ENCODE measurements around the gene HNRNPUL2. TPM values are rescaled to one million over a fixed set of nuclear protein-coding genes. Genes with fewer than 3 reads are reported as not detected.
"Not testable (repeated sequence)": the region's sequence is repeated elsewhere in the genome, so short reads cannot be mapped to it uniquely, and the experiment has no call there.

HNRNPUL2 gene
- polyA plus RNA-seq, 1 donor: 65.1 TPM

GRCh38 chr11:62682518-62682917 is 44.7 kb downstream of the HNRNPUL2 start:
- Histone ChIP-seq H3K27ac (ENCODE audit: low read length) (no peak overlapping the region), H3K36me3 (ENCODE audit: control insufficient read depth, insufficient read depth, low read length) (peaks cover 2% of the 10 kb centered on the region), H3K27me3 (ENCODE audit: control insufficient read depth, insufficient read depth, low read length) (peaks cover 5% of the 10 kb centered on the region), H3K4me3 (ENCODE audit: low read length) (no peak overlapping the region), H3K9me3 (ENCODE audit: control insufficient read depth, low read depth, low read length) (no peaks in the 10 kb centered on the region), H3K4me1 (ENCODE audit: control insufficient read depth, insufficient read depth, low read length) (peaks cover 6% of the 10 kb centered on the region)
- DNase-seq: no peak
- WGBS (ENCODE audit: insufficient coverage, low lambda C conversion rate): 80% methylated on average over 1 of the region's 7 CpGs

GRCh38 chr11:62680825-62681240 is 46.4 kb downstream of the HNRNPUL2 start:
- Histone ChIP-seq H3K27ac (ENCODE audit: low read length) (no peak overlapping the region), H3K36me3 (ENCODE audit: control insufficient read depth, insufficient read depth, low read length) (peaks cover 17% of the 10 kb centered on the region), H3K4me3 (ENCODE audit: low read length) (no peak overlapping the region), H3K4me1 (ENCODE audit: control insufficient read depth, insufficient read depth, low read length) (peaks cover 6% of the 10 kb centered on the region), H3K27me3 (ENCODE audit: control insufficient read depth, insufficient read depth, low read length) (no peaks in the 10 kb centered on the region), H3K9me3 (ENCODE audit: control insufficient read depth, low read depth, low read length) (no peaks in the 10 kb centered on the region)
- WGBS (ENCODE audit: insufficient coverage, low lambda C conversion rate): no CpG with 5 or more reads among the region's 4 CpGs
- peak; percentile 55 to 62 for DNase-seq

GRCh38 chr11:62678770-62679696 is 48.2 kb downstream of the HNRNPUL2 start, which contains the start of gene UBXN1:
UBXN1 (minus strand) TSS chr11:62679073; CDS start chr11:62678923, 150 bp downstream.
- Histone ChIP-seq H3K4me1 (ENCODE audit: control insufficient read depth, insufficient read depth, low read length) (peaks cover 6% of the 10 kb centered on the region), H3K36me3 (ENCODE audit: control insufficient read depth, insufficient read depth, low read length) (peaks cover 20% of the 10 kb centered on the region)
- WGBS (ENCODE audit: insufficient coverage, low lambda C conversion rate): 57% methylated on average over 1 of the region's 55 CpGs

GRCh38 chr11:62678433-62678769 is 48.9 kb downstream of the HNRNPUL2 start:
- Histone ChIP-seq H3K27ac (ENCODE audit: low read length) (no peak overlapping the region), H3K4me1 (ENCODE audit: control insufficient read depth, insufficient read depth, low read length) (peaks cover 6% of the 10 kb centered on the region)
- WGBS (ENCODE audit: insufficient coverage, low lambda C conversion rate): no CpG with 5 or more reads among the region's 16 CpGs

More at GRCh38 chr11:62678770-62679696, 48.2 kb downstream of the HNRNPUL2 start, which contains the start of gene UBXN1:
- Histone ChIP-seq H3K9me3 (ENCODE audit: control insufficient read depth, low read depth, low read length) (no peaks in the 10 kb centered on the region), H3K4me3 (ENCODE audit: low read length) (peak within 1 kb of the TSS; percentile 94), H3K27me3 (ENCODE audit: control insufficient read depth, insufficient read depth, low read length) (no peaks in the 10 kb centered on the region), H3K27ac (ENCODE audit: low read length) (peak within 1 kb of the TSS; percentile 66)
- peak; percentile 82 to 93 for DNase-seq

GRCh38 chr11:62677714-62678113 is 49.5 kb downstream of the HNRNPUL2 start:
- DNase-seq: no peak
- Histone ChIP-seq H3K36me3 (ENCODE audit: control insufficient read depth, insufficient read depth, low read length) (peaks cover 25% of the 10 kb centered on the region), H3K27me3 (ENCODE audit: control insufficient read depth, insufficient read depth, low read length) (no peaks in the 10 kb centered on the region), H3K4me3 (ENCODE audit: low read length) (peak overlapping the region; percentile 94), H3K4me1 (ENCODE audit: control insufficient read depth, insufficient read depth, low read length) (peaks cover 10% of the 10 kb centered on the region), H3K9me3 (ENCODE audit: control insufficient read depth, low read depth, low read length) (no peaks in the 10 kb centered on the region), H3K27ac (ENCODE audit: low read length) (no peak overlapping the region)
- 83% methylated on average over 9 of the region's 15 CpGs for WGBS (ENCODE audit: insufficient coverage, low lambda C conversion rate)

More at GRCh38 chr11:62678433-62678769, 48.9 kb downstream of the HNRNPUL2 start:
- Histone ChIP-seq H3K4me3 (ENCODE audit: low read length) (peak overlapping the region; percentile 94), H3K9me3 (ENCODE audit: control insufficient read depth, low read depth, low read length) (no peaks in the 10 kb centered on the region), H3K27me3 (ENCODE audit: control insufficient read depth, insufficient read depth, low read length) (no peaks in the 10 kb centered on the region), H3K36me3 (ENCODE audit: control insufficient read depth, insufficient read depth, low read length) (peaks cover 23% of the 10 kb centered on the region)
- DNase-seq: no peak

- Histone ChIP-seq H3K9me3 (ENCODE audit: control insufficient read depth, low read depth, low read length) (no peaks in the 10 kb centered on the region), H3K27ac (ENCODE audit: low read length) (no peak overlapping the region), H3K36me3 (ENCODE audit: control insufficient read depth, insufficient read depth, low read length) (peaks cover 25% of the 10 kb centered on the region), H3K4me1 (ENCODE audit: control insufficient read depth, insufficient read depth, low read length) (peaks cover 14% of the 10 kb centered on the region), H3K27me3 (ENCODE audit: control insufficient read depth, insufficient read depth, low read length) (no peaks in the 10 kb centered on the region), H3K4me3 (ENCODE audit: low read length) (no peak overlapping the region)
- no CpG with 5 or more reads among the region's 6 CpGs for WGBS (ENCODE audit: insufficient coverage, low lambda C conversion rate)
- no peak for DNase-seq
These were observed 50.1 kb downstream of the HNRNPUL2 start for GRCh38 chr11:62677156-62677555.

GRCh38 chr11:62676698-62677097 is 50.6 kb downstream of the HNRNPUL2 start:
- Histone ChIP-seq H3K4me3 (ENCODE audit: low read length) (no peak overlapping the region), H3K27ac (ENCODE audit: low read length) (no peak overlapping the region), H3K36me3 (ENCODE audit: control insufficient read depth, insufficient read depth, low read length) (peaks cover 25% of the 10 kb centered on the region), H3K9me3 (ENCODE audit: control insufficient read depth, low read depth, low read length) (no peaks in the 10 kb centered on the region), H3K4me1 (ENCODE audit: control insufficient read depth, insufficient read depth, low read length) (peaks cover 14% of the 10 kb centered on the region), H3K27me3 (ENCODE audit: control insufficient read depth, insufficient read depth, low read length) (no peaks in the 10 kb centered on the region)
- WGBS (ENCODE audit: insufficient coverage, low lambda C conversion rate): no CpG with 5 or more reads among the region's 6 CpGs
- DNase-seq: no peak

GRCh38 chr11:62675415-62675814 is 51.8 kb downstream of the HNRNPUL2 start:
- not testable (repeated sequence) for H3K27me3 ChIP-seq (ENCODE audit: control insufficient read depth, insufficient read depth, low read length); H3K9me3 ChIP-seq (ENCODE audit: control insufficient read depth, low read depth, low read length); H3K4me3 ChIP-seq (ENCODE audit: low read length); DNase-seq; H3K27ac ChIP-seq (ENCODE audit: low read length)
- WGBS (ENCODE audit: insufficient coverage, low lambda C conversion rate): no CpG with 5 or more reads among the region's 10 CpGs
- Histone ChIP-seq H3K36me3 (ENCODE audit: control insufficient read depth, insufficient read depth, low read length) (peaks cover 25% of the 10 kb centered on the region), H3K4me1 (ENCODE audit: control insufficient read depth, insufficient read depth, low read length) (peaks cover 14% of the 10 kb centered on the region)

GRCh38 chr11:62673196-62673525 is 54.1 kb downstream of the HNRNPUL2 start:
- no peak overlapping the region for H3K4me3 ChIP-seq (ENCODE audit: low read length)
- H3K27me3 ChIP-seq (ENCODE audit: control insufficient read depth, insufficient read depth, low read length): no peaks in the 10 kb centered on the region
- H3K36me3 ChIP-seq (ENCODE audit: control insufficient read depth, insufficient read depth, low read length): peaks cover 25% of the 10 kb centered on the region
- WGBS (ENCODE audit: insufficient coverage, low lambda C conversion rate): no CpG with 5 or more reads among the region's 2 CpGs
- no peaks in the 10 kb centered on the region for H3K9me3 ChIP-seq (ENCODE audit: control insufficient read depth, low read depth, low read length)
- no peak for DNase-seq
- H3K4me1 ChIP-seq (ENCODE audit: control insufficient read depth, insufficient read depth, low read length): peaks cover 16% of the 10 kb centered on the region
- no peak overlapping the region for H3K27ac ChIP-seq (ENCODE audit: low read length)

- Histone ChIP-seq H3K4me3 (ENCODE audit: low read length) (peak within 1 kb of the TSS; percentile 98), H3K36me3 (ENCODE audit: control insufficient read depth, insufficient read depth, low read length) (peaks cover 26% of the 10 kb centered on the region), H3K4me1 (ENCODE audit: control insufficient read depth, insufficient read depth, low read length) (peaks cover 23% of the 10 kb centered on the region), H3K27me3 (ENCODE audit: control insufficient read depth, insufficient read depth, low read length) (no peaks in the 10 kb centered on the region), H3K9me3 (ENCODE audit: control insufficient read depth, low read depth, low read length) (no peaks in the 10 kb centered on the region), H3K27ac (ENCODE audit: low read length) (peak within 1 kb of the TSS; percentile 83)
- DNase-seq: peak; percentile 73 to 92
- no CpG with 5 or more reads among the region's 59 CpGs for WGBS (ENCODE audit: insufficient coverage, low lambda C conversion rate)
These were observed 55.5 kb downstream of the HNRNPUL2 start, which contains the start of the genes LBHD1 and UQCC3 for GRCh38 chr11:62671608-62672389. LBHD1 (minus strand) TSS chr11:62672267; CDS start chr11:62670031, 2,236 bp downstream. UQCC3 (plus strand) TSS chr11:62671673; CDS start chr11:62671746, 73 bp downstream.
